NCI-H526 treated with DMSO at 0.1 percent for 48 hours (cell line): Measurements from ENCODE around the gene ATR.
"Not testable (repeated sequence)": the region's sequence is repeated elsewhere in the genome, so short reads cannot be mapped to it uniquely, and the experiment has no call there.

Experiments
- DNase-seq: peaks from one replicate; lab custom pipeline; 2025; lab: John Stamatoyannopoulos, UW

ATR gene

GRCh38 chr3:142595141-142595540 lies 16.6 kb upstream of the ATR start:
- DNase-seq = no peak

DNA sequence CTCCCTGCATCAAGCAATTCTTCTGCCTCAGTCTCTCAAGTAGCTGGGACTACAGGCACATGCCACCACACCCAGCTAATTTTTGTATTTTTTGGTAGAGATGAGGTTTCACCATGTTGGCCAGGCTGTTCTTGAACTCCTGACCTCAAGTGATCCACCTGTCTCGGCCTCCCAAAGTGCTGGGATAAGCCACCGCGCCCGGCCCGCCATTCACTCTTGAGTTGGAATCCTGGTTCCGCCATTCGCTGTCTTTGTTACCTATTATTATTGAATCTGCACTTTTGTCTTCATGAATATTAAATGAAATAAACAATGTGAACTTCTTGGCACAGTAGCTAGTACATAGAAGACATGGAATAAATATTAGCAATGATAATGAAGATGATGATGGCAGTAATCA lies 13.7 kb upstream of the ATR start:
- DNase-seq = not testable (repeated sequence)

- no peak for DNase-seq
These were observed 10.2 kb upstream of the ATR start for GRCh38 chr3:142588703-142589102.

DNA sequence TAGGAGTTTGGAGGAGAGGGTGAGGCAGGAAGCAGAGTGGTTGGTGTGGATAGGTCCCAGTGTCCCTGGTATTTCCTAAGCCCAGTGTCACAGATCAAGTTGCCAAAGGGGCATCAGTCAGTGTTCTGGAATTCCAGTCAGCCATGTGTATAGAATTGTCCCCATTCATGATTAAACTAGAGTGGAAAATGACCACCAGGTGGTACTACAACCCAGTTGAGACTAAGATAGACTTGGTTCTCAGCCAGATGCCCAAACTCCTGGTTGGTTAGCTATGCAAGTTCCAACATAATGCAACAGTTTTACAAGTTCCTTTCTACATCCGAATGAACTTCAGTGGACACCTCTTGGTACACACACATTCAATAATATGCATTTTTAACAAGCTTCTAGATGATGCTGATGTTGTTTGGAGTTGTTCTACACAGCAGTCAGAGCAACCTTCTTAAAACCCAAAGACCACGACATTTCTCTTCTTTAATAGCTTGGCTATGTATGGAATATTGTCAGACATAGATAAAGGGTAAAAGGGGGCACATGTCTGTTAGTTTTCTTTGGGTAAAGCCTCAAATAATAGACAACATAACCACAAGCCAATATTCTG lies 8.4 kb upstream of the ATR start:
- DNase-seq = peak; percentile 45

- not testable (repeated sequence) for DNase-seq
These were observed 2.5 kb upstream of the ATR start for GRCh38 chr3:142581070-142581469.

DNA sequence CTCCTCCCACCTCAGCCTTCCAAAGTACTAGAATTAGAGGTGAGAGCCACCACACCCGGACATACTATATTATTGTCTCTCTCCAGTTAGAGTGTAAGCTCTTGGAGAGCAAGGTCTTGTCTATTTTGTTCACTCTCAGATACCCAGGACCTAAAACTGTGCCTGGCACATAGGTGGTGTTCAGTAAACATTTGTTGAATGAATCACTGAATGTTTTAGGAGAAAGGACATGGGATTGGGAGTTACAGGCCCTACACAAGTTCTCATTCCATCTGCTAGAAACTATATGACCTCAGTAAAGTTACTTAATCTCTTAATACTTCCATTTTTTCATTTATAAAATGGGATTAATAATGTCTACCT lies 1.5 kb upstream of the ATR start:
- DNase-seq = no peak

DNA sequence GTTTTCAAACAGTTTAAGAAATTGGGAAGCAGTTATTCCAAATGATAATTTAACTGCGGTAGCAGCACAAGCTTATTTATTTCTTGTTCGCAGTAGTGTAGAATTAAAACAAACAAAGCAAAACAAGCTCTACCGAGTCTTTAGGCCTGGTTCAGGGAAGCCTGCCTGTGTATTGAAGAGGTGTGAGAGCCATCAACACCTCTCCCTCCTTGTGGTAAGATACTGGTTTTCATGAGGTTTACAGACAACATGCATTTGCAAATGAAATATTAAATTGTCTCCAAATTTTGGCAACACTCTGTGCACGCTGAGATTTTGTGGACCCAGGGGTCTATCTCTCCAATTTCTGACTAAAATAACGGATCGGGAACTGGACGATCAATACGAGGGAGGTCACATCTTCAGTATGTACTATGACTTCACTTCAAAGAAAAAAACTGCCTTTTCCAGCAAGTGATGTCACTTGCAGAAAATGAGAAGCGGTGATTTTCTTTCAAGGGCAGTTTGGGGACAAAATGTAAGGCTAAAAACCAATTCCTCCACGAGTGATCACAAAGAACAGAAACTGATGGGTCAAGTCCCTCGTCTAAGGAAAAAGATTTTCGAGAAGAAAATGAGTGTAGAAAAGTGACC lies 721 bp downstream of the ATR start:
- no peak for DNase-seq

GRCh38 chr3:142576792-142577191 lies 1.7 kb downstream of the ATR start:
- DNase-seq = no peak

DNA sequence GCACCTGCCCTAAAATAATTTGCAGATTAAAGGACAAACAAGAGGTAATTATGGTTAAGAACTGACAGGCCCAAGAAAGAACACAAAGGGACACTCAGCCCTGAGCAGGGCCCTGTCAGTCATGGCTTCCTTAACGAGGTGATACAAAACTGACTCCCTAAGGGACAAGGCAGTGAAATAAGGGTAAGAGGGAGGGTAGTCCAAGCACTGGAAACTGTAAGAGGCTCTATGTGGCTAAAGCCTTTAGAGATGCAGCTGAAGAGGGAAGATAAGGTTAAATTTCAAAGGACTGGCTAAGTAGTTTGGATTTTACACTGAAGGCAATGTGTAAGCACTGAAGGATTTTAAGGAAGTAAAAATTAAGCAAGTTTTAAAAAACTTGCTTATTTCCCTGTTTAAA lies 3.9 kb downstream of the ATR start:
- DNase-seq = no peak

GRCh38 chr3:142574223-142574622 lies 4.3 kb downstream of the ATR start:
- DNase-seq = not testable (repeated sequence)

- DNase-seq = not testable (repeated sequence)
These were observed 9.1 kb downstream of the ATR start for GRCh38 chr3:142569422-142569821.

GRCh38 chr3:142568393-142569017 lies 10.0 kb downstream of the ATR start:
- DNase-seq = no peak

GRCh38 chr3:142566096-142566495 lies 12.4 kb downstream of the ATR start:
- DNase-seq = no peak

DNA sequence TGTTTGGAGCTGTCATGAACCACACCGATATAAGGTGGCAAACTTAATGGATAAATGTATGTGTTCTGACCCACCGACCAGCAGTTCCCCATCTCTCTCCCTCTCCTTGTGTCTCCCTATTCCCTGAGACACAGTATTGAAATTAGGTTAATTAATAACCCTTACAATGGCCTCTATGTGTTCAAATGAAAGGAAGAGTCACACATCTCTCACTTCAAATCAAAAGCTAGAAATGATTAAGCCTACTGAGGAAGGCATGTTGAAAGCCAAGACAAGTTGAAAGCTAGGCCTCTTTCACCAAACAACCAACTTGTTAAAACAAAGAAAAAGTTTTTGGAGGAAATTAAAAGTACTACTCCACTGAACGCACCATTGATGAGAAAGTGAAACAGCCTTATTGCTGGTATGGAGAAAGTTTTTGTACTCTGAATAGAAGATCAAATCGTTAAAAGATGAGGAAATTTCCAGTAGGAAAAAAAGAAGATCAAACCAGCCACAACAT lies 15.0 kb downstream of the ATR start:
- DNase-seq = no peak

- DNase-seq = no peak
These were observed 18.4 kb downstream of the ATR start for GRCh38 chr3:142560118-142560517.

DNA sequence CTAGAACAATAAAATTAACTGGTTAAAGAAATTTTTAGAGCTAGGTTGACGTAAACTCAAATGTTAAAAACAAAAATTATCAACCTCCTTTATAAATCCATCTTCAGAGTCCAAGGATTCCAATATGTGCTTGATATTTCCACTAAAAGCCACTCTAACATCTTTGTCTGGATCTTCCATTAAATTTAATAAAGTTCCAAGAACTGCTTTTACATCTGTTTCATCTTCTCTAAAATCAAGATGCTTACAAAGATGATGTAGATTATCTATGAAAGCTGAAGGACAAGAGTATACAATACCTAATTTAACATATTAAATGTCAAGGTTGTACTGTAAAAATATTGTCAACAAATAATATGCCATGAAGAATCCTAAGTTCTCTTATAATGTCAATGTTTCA lies 24.8 kb downstream of the ATR start:
- no peak for DNase-seq

- DNase-seq = not testable (repeated sequence)
These were observed 26.0 kb downstream of the ATR start for GRCh38 chr3:142552579-142552978.

GRCh38 chr3:142549986-142550385 lies 28.5 kb downstream of the ATR start:
- DNase-seq = no peak

- DNase-seq = no peak
These were observed 35.2 kb downstream of the ATR start for GRCh38 chr3:142543307-142543706.

- DNase-seq = no peak
These were observed 36.5 kb downstream of the ATR start for GRCh38 chr3:142542054-142542453.

DNA sequence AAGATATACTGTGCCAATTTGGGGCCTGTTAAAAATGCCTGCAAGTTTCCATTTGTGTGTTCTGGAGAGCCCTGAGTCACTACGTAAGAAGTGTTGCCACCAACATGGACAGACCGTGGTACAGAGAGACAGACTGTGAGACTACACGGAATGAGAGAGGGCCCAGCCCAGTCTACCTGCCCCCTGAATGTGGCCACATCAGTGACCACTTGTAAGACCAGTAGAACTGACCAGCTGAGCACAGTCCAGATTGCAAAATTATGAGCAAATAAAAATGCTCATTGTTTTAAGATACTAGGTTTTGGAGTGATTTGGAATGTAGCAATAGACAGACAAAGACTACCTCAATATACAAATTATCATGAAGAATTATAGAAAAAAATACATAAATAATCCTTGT lies 42.0 kb downstream of the ATR start:
- no peak for DNase-seq

DNA sequence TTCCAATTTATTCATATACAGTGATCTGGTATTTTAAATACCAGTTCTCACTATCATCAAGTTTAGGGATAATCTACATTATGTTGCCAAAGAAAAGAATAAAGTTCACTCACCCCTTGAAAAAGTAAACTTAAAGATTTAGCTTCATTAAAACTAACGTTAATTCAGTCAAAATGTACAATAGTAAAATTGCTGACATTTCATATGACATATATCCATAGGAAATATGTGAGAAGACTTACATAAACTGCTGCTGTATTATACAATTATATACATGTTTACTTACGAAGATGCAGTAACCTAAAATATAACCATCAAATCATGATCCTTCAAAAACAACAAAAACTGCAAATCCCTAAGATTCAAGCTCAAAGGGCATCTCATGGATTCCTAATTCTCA lies 44.0 kb downstream of the ATR start:
- no peak for DNase-seq

- no peak for DNase-seq
These were observed 48.2 kb downstream of the ATR start for GRCh38 chr3:142530296-142530695.
